HEK293 (cell line): Measurements from ENCODE around the gene P4HA3.

Source experiments
- CTCF ChIP-seq: fragments of 450-650 bp; formaldehyde crosslinking; IDR thresholded peaks from 2 replicates; pipeline ENCODE4 v1.5.1; 2016; ENCODE audit warnings: missing biosample characterization, missing genetic modification characterization
- ZBTB48 ChIP-seq: fragments of 450-650 bp; formaldehyde crosslinking; IDR thresholded peaks from 2 replicates; pipeline ENCODE4 v1.5.1; 2016; ENCODE audit warnings: missing biosample characterization, missing genetic modification characterization
- ZNF18 ChIP-seq: fragments of 450-650 bp; formaldehyde crosslinking; IDR thresholded peaks from 2 replicates; pipeline ENCODE4 v1.5.1; 2016; ENCODE audit warnings: missing biosample characterization, missing genetic modification characterization

DNA sequence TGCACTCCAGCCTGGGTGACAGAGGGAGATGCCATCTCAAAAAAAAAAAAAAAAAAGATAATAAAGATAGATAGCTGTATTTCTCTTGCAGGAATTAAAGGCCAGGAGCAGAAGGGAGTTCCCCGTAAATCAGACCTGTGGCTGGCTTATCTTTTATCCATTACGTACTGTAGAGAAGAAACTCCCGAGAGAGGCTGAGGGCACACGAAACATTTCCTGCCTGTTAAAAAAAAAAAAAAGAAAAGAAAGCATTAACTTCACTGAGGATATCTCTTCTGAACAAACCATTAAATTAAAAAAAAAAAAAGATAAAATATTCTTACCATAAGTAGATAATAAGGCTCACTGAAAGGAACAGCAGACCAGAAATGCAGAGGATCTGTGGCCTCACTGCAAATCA is 22.5 kb downstream of the P4HA3 start:
- TF ChIP-seq CTCF (tag by site-specific recombination) (no peak), ZBTB48 (tag by site-specific recombination) (no peak), ZNF18 (no peak)
